ENCODE data around the gene FLYWCH2. TPM values are rescaled to one million over a fixed set of nuclear protein-coding genes. Genes with fewer than 3 reads are reported as not detected.
"Not testable (repeated sequence)": the region's sequence is repeated elsewhere in the genome, so short reads cannot be mapped to it uniquely, and the experiment has no call there.

FLYWCH2 gene
- total RNA-seq, 8 experiments from 2014 or later: 41.6 to 136 (median 49.4) TPM

DNA sequence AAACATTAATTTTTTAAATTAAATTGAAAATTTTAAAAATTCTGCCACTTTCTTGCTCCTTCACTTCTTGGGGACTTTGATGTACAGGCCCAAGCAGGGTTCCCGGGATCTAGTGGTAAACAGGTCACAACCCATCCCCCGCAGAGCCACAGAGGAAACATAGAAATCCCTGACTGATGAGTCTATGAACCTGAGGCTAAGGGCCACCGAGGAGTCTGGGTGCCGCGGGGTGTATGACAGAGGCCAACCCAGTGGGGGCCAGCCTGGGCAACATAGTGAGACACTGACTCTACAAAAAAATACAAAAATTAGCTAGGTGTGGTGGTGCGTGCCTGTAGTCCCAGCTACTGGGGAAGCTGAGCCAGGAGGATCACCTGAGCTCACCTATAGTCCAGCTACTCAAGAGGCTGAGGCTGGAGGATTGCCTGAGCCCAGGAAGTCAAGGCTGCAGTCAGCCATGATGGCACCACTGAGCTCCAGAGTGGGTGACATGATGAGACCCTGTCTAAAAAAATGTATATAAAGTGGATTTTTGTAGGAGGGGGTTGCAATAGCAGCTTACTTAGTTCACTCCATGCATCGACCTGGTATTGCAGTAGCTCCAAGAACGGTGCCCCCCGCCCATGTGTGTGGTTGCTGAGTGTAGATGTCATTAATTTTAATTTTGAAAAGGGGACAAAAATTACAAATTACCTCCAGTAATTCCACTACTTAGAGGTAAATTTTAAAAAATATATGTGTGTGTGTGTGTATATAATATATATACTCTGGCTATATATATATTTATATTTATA lies 19.5 kb downstream of the FLYWCH2 start:
- no peak for ATAC-seq (replicated peaks in 6 of 8)
- in situ Hi-C loops (cut with MboI; ENCODE audit: low pct_unique_long_range_greater_than_20kb in 2 of 9, low sequenced_read_pairs in 9 of 9, unreplicated experiment in 9 of 9): no loop called here
- peaks cover 21% of the 10 kb centered on the region in 2 donors for H3K4me1 ChIP-seq (replicated peaks in 1 of 2)
- 71 to 100% (median 89%) methylated on average over 1 to 8 of the region's 9 CpGs for WGBS, 10 experiments
- H3K27ac ChIP-seq: no peak overlapping the region
- H3K4me3 ChIP-seq: no peak overlapping the region

GRCh38 chr16:2904100-2904921 lies 21.3 kb downstream of the FLYWCH2 start:
- peak overlapping the region; percentile 69 to 97 (median 92) for H3K4me3 ChIP-seq
- ATAC-seq (replicated peaks in 6 of 8): peak; percentile 39 to 56 (median 44)
- peaks cover 10 to 11% of the 10 kb centered on the region in 2 donors for H3K4me1 ChIP-seq (replicated peaks in 1 of 2)
- in situ Hi-C loops (cut with MboI; ENCODE audit: low pct_unique_long_range_greater_than_20kb in 2 of 9, low sequenced_read_pairs in 9 of 9, unreplicated experiment in 9 of 9): no loop called here
- peak overlapping the region; percentile 80 to 82 for H3K27ac ChIP-seq
- WGBS, 10 experiments: 0 to 33% (median 2%) methylated on average over 1 to 15 of the region's 62 CpGs; no CpG with 5 or more reads in 1 of the 10 experiments

- H3K27ac ChIP-seq: peak overlapping the region; percentile 80 to 82
- peaks cover 10% of the 10 kb centered on the region in 2 donors for H3K4me1 ChIP-seq (replicated peaks in 1 of 2)
- 0% methylated on average over 26 of the region's 32 CpGs; no CpG with 5 or more reads in 9 of the 10 experiments for WGBS, 10 experiments
- H3K4me3 ChIP-seq: peak overlapping the region; percentile 69 to 97 (median 92)
- peak in 5 of 8 experiments; percentile 2 to 29 (median 19) for ATAC-seq (replicated peaks in 6 of 8)
- in situ Hi-C loops (cut with MboI; ENCODE audit: low pct_unique_long_range_greater_than_20kb in 2 of 9, low sequenced_read_pairs in 9 of 9, unreplicated experiment in 9 of 9): no loop called here
These were observed 21.9 kb downstream of the FLYWCH2 start for GRCh38 chr16:2904922-2905240.

DNA sequence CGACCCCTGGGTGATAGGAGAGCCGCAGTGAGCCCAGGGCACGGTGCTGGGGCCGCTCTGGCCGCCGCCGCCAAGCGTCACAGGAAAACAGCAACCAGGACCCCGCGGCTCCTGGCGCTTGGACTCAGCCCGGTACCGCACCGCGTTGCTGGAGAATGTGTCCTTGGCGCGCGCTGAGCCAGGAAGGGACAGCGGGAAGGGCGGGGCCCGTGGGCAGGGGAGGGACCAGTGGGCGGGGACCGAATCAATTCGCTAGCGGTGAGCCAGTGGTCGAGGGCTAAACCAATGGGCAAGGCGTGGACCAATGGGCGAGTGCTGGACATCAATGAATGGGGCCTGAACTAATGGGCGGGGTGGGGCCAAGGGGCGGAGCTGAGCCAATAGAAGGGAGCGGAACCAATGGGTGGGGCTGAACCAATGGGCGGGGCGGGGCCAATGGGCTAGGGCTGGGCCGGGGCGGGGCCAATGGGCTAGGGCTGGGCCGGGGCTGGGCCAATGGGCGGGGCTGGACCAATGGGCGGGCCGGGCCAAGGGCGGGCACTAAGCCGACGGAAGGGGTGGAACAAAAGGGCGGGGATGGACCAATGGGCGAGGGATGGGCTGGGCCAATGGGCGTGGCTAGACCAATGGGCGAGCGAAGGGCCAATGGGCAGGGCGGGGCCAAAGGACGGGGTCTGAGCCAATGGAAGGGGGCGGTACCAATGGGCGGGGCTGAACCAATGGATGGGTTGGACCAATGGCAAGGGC lies 22.4 kb downstream of the FLYWCH2 start:
- Histone ChIP-seq H3K4me1 (replicated peaks in 1 of 2) (peaks cover 10% of the 10 kb centered on the region in 2 donors), H3K4me3 (peak overlapping the region; percentile 69 to 97 (median 92)), H3K27ac (peak overlapping the region; percentile 80 to 82)
- ATAC-seq (replicated peaks in 6 of 8): peak; percentile 68 to 87 (median 84)
- WGBS, 10 experiments: 0% methylated on average over 2 of the region's 51 CpGs; no CpG with 5 or more reads in 9 of the 10 experiments
- in situ Hi-C loops (cut with MboI; ENCODE audit: low pct_unique_long_range_greater_than_20kb in 2 of 9, low sequenced_read_pairs in 9 of 9, unreplicated experiment in 9 of 9): no loop called here

GRCh38 chr16:2905988-2906387 lies 23.0 kb downstream of the FLYWCH2 start:
- Histone ChIP-seq H3K4me1 (replicated peaks in 1 of 2) (peaks cover 10% of the 10 kb centered on the region in 2 donors), H3K4me3 (peak overlapping the region in 3 of 5 donors; percentile 4 to 20 (median 15)), H3K27ac (peak overlapping the region in 1 of 2 donors; percentile 25)
- in situ Hi-C loops (cut with MboI; ENCODE audit: low pct_unique_long_range_greater_than_20kb in 2 of 9, low sequenced_read_pairs in 9 of 9, unreplicated experiment in 9 of 9): no loop called here
- peak in 2 of 8 experiments; percentile 62 to 77 for ATAC-seq (replicated peaks in 6 of 8)
- WGBS, 10 experiments: 27 to 73% (median 60%) methylated on average over 2 to 6 of the region's 12 CpGs; no CpG with 5 or more reads in 5 of the 10 experiments

GRCh38 chr16:2907084-2907753 lies 24.2 kb downstream of the FLYWCH2 start:
- H3K4me3 ChIP-seq; H3K27ac ChIP-seq; ATAC-seq (replicated peaks in 6 of 8); in situ Hi-C loops (cut with MboI; ENCODE audit: low pct_unique_long_range_greater_than_20kb in 2 of 9, low sequenced_read_pairs in 9 of 9, unreplicated experiment in 9 of 9): not testable (repeated sequence)
- H3K4me1 ChIP-seq (replicated peaks in 1 of 2): peaks cover 10% of the 10 kb centered on the region in 2 donors
- WGBS, 10 experiments: 33 to 80% (median 67%) methylated on average over 1 to 5 of the region's 17 CpGs; no CpG with 5 or more reads in 2 of the 10 experiments

DNA sequence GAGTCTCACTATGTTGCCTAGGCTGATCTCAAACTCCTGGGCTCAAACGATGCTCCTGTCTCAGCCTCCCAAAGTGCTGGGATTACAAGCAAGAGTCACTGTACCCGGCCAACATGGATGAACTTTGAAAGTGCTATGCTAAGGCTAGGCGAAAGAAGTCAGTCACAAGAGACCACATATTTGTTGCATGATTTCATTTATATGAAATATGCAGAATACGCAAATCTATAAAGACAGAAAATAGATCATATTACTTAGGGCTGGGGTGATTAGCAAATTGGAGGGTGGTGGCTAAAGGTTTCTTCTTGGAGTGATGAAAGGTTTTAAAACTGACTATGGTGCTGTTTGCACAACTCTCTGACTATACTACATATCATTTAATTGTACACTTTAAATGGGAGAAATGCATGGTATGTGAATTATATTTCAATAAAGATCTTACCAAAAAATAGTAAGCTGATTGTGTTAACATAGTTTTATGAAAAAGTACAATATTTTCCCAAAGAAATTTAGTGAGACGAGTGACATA lies 27.5 kb downstream of the FLYWCH2 start:
- peak in 3 of 8 experiments; percentile 4 to 19 (median 7) for ATAC-seq (replicated peaks in 6 of 8)
- Histone ChIP-seq H3K27ac (no peak overlapping the region), H3K4me3 (no peak overlapping the region), H3K4me1 (replicated peaks in 1 of 2) (peaks cover 10 to 12% of the 10 kb centered on the region in 2 donors)
- 10 to 92% (median 63%) methylated on average over 2 to 5 of the region's 5 CpGs; no CpG with 5 or more reads in 3 of the 10 experiments for WGBS, 10 experiments
- in situ Hi-C loops (cut with MboI; ENCODE audit: low pct_unique_long_range_greater_than_20kb in 2 of 9, low sequenced_read_pairs in 9 of 9, unreplicated experiment in 9 of 9): no loop called here

- Histone ChIP-seq H3K27ac (peak within 1 kb of the TSS; percentile 50 to 51), H3K4me1 (replicated peaks in 1 of 2) (peaks cover 5 to 7% of the 10 kb centered on the region in 2 donors), H3K4me3 (peak within 1 kb of the TSS; percentile 47 to 98 (median 73))
- in situ Hi-C loops (cut with MboI; ENCODE audit: low pct_unique_long_range_greater_than_20kb in 2 of 9, low sequenced_read_pairs in 9 of 9, unreplicated experiment in 9 of 9): no loop called here
- ATAC-seq (replicated peaks in 6 of 8): peak; percentile 65 to 94 (median 90)
- 0% methylated on average over 3 to 7 of the region's 85 CpGs; no CpG with 5 or more reads in 8 of the 10 experiments for WGBS, 10 experiments
These were observed 28.8 kb downstream of the FLYWCH2 start, which contains the start of gene FLYWCH1 for GRCh38 chr16:2911638-2912329. FLYWCH1 (plus strand) TSS chr16:2911931; CDS start chr16:2929686, 17,755 bp downstream.

DNA sequence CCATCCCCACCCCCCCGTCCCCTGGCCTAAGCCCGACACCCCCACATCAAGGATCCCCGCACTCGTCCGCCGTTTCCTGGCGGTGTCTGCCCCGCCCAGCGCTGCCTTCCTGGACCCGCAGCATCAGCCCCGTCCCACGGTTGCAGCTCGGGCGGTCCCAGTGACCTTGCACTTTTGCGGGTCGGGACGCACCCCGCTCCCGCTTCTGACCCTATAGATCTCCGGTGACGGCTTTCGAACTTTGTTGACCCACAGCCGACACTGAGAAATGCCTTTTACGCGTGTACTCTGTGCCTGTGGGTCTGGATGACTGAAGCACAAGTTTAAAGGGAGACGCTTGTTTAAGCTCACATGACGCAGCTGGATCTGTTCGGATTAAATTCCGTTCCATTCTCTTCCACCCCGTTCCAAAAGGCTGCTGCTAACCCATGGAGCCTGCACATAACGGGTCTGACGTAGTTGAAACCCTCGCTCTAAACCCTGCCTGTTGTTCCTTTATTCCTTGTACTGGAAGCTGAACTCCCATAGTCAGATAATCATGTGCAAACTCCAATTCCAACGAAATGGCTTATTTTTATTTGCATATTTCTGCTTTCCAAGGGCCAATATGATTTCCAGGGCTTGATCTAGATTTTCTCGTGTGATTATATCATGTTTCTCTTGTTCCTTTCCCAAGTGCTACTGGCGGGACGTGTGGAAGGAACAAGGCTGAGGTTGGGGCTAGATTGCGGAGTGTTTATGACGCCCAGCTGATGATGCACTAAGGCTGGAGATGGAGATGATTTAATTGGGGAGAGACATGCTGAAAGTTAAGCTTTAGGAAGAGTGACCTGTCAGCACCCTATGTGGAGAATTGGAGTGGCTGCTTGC lies 29.6 kb downstream of the FLYWCH2 start:
- peaks cover 5 to 7% of the 10 kb centered on the region in 2 donors for H3K4me1 ChIP-seq (replicated peaks in 1 of 2)
- WGBS, 10 experiments: 0 to 21% (median 14%) methylated on average over 2 to 17 of the region's 39 CpGs
- peak; percentile 13 to 48 (median 40) for ATAC-seq (replicated peaks in 6 of 8)
- in situ Hi-C loops (cut with MboI; ENCODE audit: low pct_unique_long_range_greater_than_20kb in 2 of 9, low sequenced_read_pairs in 9 of 9, unreplicated experiment in 9 of 9): no loop called here
- peak overlapping the region in 1 of 2 donors; percentile 51 for H3K27ac ChIP-seq
- peak overlapping the region; percentile 47 to 98 (median 73) for H3K4me3 ChIP-seq

DNA sequence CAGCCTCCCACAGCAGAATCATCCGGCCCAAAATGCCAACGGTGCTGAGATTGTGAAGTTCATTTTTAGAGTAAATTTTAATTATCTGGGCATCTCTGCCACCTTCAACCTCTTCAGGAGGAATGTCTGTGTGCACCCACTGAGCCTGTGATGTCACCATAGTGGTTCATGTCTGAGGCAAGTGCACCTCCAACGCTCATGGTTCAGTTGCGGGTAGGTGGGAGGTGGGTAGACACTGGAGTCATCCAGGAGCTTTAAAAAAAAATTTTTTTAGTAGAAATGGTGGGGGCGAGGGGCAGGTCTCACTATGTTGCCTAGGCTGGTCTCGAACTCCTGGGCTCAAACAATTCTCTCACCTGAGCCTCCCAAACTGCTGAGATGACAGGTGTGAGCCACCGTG lies 30.6 kb downstream of the FLYWCH2 start:
- Histone ChIP-seq H3K4me3 (no peak overlapping the region), H3K27ac (no peak overlapping the region), H3K4me1 (replicated peaks in 1 of 2) (peaks cover 5 to 7% of the 10 kb centered on the region in 2 donors)
- in situ Hi-C loops (cut with MboI; ENCODE audit: low pct_unique_long_range_greater_than_20kb in 2 of 9, low sequenced_read_pairs in 9 of 9, unreplicated experiment in 9 of 9): no loop called here
- WGBS, 10 experiments: 86 to 100% (median 93%) methylated on average over 1 to 7 of the region's 7 CpGs; no CpG with 5 or more reads in 2 of the 10 experiments
- no peak for ATAC-seq (replicated peaks in 6 of 8)

DNA sequence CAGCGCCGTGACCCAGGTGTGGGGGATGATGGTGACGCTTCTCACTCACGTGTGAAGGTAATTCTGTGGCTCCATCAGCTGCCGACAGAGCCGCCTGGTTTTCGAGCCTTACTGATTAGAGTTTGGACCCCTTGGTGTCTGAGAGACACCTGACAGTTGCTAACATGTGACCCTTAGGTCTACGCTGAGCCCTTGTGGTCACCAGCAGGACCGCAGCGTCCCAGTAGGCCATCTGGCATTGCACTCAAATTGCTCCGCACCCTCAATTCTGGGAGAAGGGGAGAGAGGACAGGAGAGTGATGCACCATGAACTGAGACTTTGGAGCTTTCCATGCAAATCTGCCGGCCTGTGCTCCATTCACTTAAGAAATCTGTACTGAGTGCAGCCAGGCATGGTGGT lies 31.2 kb downstream of the FLYWCH2 start:
- Histone ChIP-seq H3K4me3 (no peak overlapping the region), H3K4me1 (replicated peaks in 1 of 2) (peaks cover 5 to 7% of the 10 kb centered on the region in 2 donors), H3K27ac (no peak overlapping the region)
- in situ Hi-C loops (cut with MboI; ENCODE audit: low pct_unique_long_range_greater_than_20kb in 2 of 9, low sequenced_read_pairs in 9 of 9, unreplicated experiment in 9 of 9): no loop called here
- no peak for ATAC-seq (replicated peaks in 6 of 8)
- WGBS, 10 experiments: 53 to 100% (median 86%) methylated on average over 1 to 5 of the region's 12 CpGs; no CpG with 5 or more reads in 4 of the 10 experiments
